Measurements from ENCODE around the gene TNRC18.

DNA sequence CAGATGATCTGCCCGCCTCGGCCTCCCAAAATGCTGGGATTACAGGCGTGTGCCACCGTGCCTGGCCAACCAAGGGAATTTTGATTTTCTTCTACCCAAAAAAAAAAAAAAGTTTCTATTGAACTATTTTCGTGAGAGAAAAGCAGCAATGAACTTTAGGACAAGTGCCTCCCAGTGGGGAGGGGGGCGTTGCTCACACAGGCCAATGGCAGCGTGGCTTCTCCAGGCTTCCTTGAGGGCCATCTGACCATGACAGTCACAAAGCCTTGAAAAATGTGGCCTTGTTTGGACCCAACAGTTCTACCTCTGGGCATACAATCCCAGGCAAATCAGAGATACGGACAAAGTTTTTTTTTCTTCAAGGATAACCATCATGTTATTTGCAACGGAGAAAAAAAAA, 56.0 kb downstream of the TNRC18 start:
- TF ChIP-seq, protein P1, sequence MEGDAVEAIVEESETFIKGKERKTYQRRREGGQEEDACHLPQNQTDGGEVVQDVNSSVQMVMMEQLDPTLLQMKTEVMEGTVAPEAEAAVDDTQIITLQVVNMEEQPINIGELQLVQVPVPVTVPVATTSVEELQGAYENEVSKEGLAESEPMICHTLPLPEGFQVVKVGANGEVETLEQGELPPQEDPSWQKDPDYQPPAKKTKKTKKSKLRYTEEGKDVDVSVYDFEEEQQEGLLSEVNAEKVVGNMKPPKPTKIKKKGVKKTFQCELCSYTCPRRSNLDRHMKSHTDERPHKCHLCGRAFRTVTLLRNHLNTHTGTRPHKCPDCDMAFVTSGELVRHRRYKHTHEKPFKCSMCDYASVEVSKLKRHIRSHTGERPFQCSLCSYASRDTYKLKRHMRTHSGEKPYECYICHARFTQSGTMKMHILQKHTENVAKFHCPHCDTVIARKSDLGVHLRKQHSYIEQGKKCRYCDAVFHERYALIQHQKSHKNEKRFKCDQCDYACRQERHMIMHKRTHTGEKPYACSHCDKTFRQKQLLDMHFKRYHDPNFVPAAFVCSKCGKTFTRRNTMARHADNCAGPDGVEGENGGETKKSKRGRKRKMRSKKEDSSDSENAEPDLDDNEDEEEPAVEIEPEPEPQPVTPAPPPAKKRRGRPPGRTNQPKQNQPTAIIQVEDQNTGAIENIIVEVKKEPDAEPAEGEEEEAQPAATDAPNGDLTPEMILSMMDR (conservative IDR thresholded peaks at IDR 0.05): no peak
- no peak for TF ChIP-seq EZH2 (IDR thresholded peaks at IDR 0.05; ENCODE audit: low read depth)
